ENCODE data around the gene CFC1.
"Not testable (repeated sequence)": the region's sequence is repeated elsewhere in the genome, so short reads cannot be mapped to it uniquely, and the experiment has no call there.

CFC1 gene

GRCh38 chr2:130599393-130599792, at the start of gene CFC1:
Gene CFC1, minus strand, starts transcription at chr2:130599575. Its CDS starts 288 bp downstream, at chr2:130599287.
- not testable (repeated sequence) for DNase-seq

GRCh38 chr2:130641688-130642087, 42.3 kb upstream of the CFC1 start:
- not testable (repeated sequence) for DNase-seq

- DNase-seq: not testable (repeated sequence)
These were observed 39.6 kb upstream of the CFC1 start for GRCh38 chr2:130638973-130639372.

GRCh38 chr2:130628784-130629475, 29.6 kb upstream of the CFC1 start:
- not testable (repeated sequence) for DNase-seq

GRCh38 chr2:130611140-130611539, 11.8 kb upstream of the CFC1 start, which contains the start of gene POTEJ:
Gene POTEJ, plus strand, starts transcription at chr2:130611440. Its CDS starts 93 bp downstream, at chr2:130611533.
- DNase-seq: not testable (repeated sequence)

GRCh38 chr2:130610486-130610885, 11.1 kb upstream of the CFC1 start:
- DNase-seq: not testable (repeated sequence)

GRCh38 chr2:130609002-130609920, 9.9 kb upstream of the CFC1 start:
- DNase-seq: not testable (repeated sequence)

GRCh38 chr2:130608276-130609001, 9.1 kb upstream of the CFC1 start:
- not testable (repeated sequence) for DNase-seq

GRCh38 chr2:130601648-130602302, 2.4 kb upstream of the CFC1 start:
- DNase-seq: not testable (repeated sequence)

- DNase-seq: not testable (repeated sequence)
These were observed 551 bp upstream of the CFC1 start for GRCh38 chr2:130599926-130600325.

- not testable (repeated sequence) for DNase-seq
These were observed 912 bp downstream of the CFC1 start for GRCh38 chr2:130598463-130598862.

- DNase-seq: not testable (repeated sequence)
These were observed 1.4 kb downstream of the CFC1 start for GRCh38 chr2:130597994-130598393.

- DNase-seq: not testable (repeated sequence)
These were observed 2.6 kb downstream of the CFC1 start for GRCh38 chr2:130596757-130597156.

GRCh38 chr2:130594011-130594410, 5.4 kb downstream of the CFC1 start:
- not testable (repeated sequence) for DNase-seq

GRCh38 chr2:130592791-130593414, 6.5 kb downstream of the CFC1 start:
- DNase-seq: not testable (repeated sequence)

GRCh38 chr2:130590842-130591359, 8.5 kb downstream of the CFC1 start:
- DNase-seq: not testable (repeated sequence)

GRCh38 chr2:130590170-130590841, 9.1 kb downstream of the CFC1 start:
- DNase-seq: not testable (repeated sequence)

GRCh38 chr2:130588688-130589458, 10.5 kb downstream of the CFC1 start:
- DNase-seq: not testable (repeated sequence)

GRCh38 chr2:130584726-130585125, 14.6 kb downstream of the CFC1 start:
- DNase-seq: not testable (repeated sequence)

GRCh38 chr2:130583582-130583981, 15.8 kb downstream of the CFC1 start:
- DNase-seq: not testable (repeated sequence)
